GM21576 (cell line): ENCODE measurements around the gene DDO.
"Not testable (repeated sequence)": the region's sequence is repeated elsewhere in the genome, so short reads cannot be mapped to it uniquely, and the experiment has no call there.

Source experiments
- ATAC-seq: cut with Tn5 transposase; IDR thresholded peaks from one replicate; pipeline ENCODE4 v1.9.1; 2021; ENCODE audit warnings: mild to moderate bottlenecking, moderate library complexity; ENCODE audit not compliant: unreplicated experiment

Gene DDO

GRCh38 chr6:110369066-110369465 is 46.3 kb downstream of the DDO start:
- no peak for ATAC-seq

GRCh38 chr6:110368284-110368683 is 47.1 kb downstream of the DDO start:
- ATAC-seq, result no peak

GRCh38 chr6:110367825-110368224 is 47.5 kb downstream of the DDO start:
- ATAC-seq, result no peak

GRCh38 chr6:110366975-110367374 is 48.4 kb downstream of the DDO start:
- ATAC-seq, result no peak

- ATAC-seq, result no peak
These were observed 49.1 kb downstream of the DDO start for GRCh38 chr6:110366256-110366655.

- ATAC-seq, result no peak
These were observed 50.8 kb downstream of the DDO start for GRCh38 chr6:110364364-110365105.

- ATAC-seq, result no peak
These were observed 51.6 kb downstream of the DDO start for GRCh38 chr6:110363748-110364147.

- no peak for ATAC-seq
These were observed 54.7 kb downstream of the DDO start for GRCh38 chr6:110360676-110361075.

- no peak for ATAC-seq
These were observed 55.8 kb downstream of the DDO start for GRCh38 chr6:110359556-110359955.

- no peak for ATAC-seq
These were observed 56.7 kb downstream of the DDO start for GRCh38 chr6:110358553-110359160.

GRCh38 chr6:110357664-110358552 is 57.5 kb downstream of the DDO start, which contains the start of gene METTL24:
TSS of gene METTL24 (minus strand) at chr6:110358349. CDS start at chr6:110358272, 77 bp downstream.
- no peak for ATAC-seq

GRCh38 chr6:110357298-110357663 is 58.1 kb downstream of the DDO start:
- ATAC-seq, result no peak

- ATAC-seq, result no peak
These were observed 58.6 kb downstream of the DDO start for GRCh38 chr6:110356778-110357177.

- no peak for ATAC-seq
These were observed 59.6 kb downstream of the DDO start for GRCh38 chr6:110355727-110356126.

GRCh38 chr6:110355022-110355421 is 60.4 kb downstream of the DDO start:
- no peak for ATAC-seq

GRCh38 chr6:110354153-110354552 is 61.2 kb downstream of the DDO start:
- ATAC-seq, result no peak

GRCh38 chr6:110353457-110354001 is 61.8 kb downstream of the DDO start:
- ATAC-seq, result no peak

GRCh38 chr6:110352563-110353262 is 62.7 kb downstream of the DDO start:
- ATAC-seq, result no peak

GRCh38 chr6:110351986-110352385 is 63.4 kb downstream of the DDO start:
- no peak for ATAC-seq

GRCh38 chr6:110351546-110351945 is 63.8 kb downstream of the DDO start:
- no peak for ATAC-seq

GRCh38 chr6:110350593-110350992 is 64.8 kb downstream of the DDO start:
- not testable (repeated sequence) for ATAC-seq
